PC-9 (cell line): ENCODE results near the gene SPDYE17.

Source experiments
- CTCF ChIP-seq: fragments of 200-600 bp; sonication (generic); conservative IDR thresholded peaks from 2 replicates; pipeline ENCODE4 v1.6.1; 2017; ENCODE audit warnings: mixed run types, antibody characterized with exemption, mild to moderate bottlenecking, moderate library complexity
- EZH2 ChIP-seq: fragments of 200-600 bp; sonication (generic); IDR thresholded peaks from 2 replicates; pipeline ENCODE4 v1.8.0; 2017; ENCODE audit warnings: antibody characterized with exemption, low read depth

DNA sequence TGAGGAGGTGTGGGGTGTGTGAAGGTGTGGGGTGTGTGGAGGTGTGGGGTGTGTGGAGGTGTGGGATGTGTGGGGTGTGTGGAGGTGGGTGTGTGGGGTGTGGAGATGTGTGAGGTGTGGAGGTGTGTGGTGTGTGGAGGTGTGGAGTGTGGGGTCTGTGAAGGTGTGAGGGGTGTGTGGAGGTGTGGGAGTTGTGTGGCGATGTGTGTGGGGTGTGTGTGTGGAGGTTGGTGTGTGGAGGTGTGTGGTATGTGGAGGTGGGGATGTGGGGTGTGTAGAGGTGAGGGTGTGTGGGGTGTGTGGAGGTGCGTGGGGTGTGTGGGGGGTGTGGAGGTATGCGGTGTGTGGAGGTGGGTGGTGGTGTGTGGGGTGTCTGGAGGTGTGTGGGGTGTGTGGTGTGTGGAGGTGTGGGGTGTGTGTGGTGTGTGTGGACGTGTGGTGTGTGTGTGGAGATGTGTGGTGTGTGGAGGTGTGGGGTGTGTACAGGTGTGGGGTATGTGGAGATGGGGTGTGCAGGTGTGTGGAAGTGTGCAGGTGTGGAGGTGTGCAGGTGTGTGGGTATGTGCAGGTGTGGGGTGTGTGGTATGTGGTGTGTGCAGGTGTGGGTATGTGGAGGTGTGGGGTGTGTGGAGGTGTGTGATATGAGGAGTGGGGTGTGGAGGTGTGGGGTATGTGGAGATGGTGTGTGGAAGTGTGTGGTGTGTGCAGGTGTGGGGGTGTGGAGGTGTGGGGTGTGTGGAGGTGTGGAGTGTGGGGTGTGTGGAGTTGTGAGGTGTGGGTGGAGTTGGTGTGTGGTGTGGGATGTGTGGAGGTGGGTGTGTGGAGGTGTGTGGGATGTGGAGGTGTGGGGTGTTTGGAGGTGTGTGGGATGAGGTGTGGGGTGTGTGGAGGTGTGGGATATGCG, 34.5 kb downstream of the SPDYE17 start:
- TF ChIP-seq EZH2: no peak
- TF ChIP-seq CTCF: no peak
